SH-SY5Y (cell line): ENCODE results near the gene SLC25A13.

Experiments used
- GATA2 ChIP-seq: IDR thresholded peaks from 2 replicates; pipeline ENCODE4 v1.6.1; 2011; ENCODE audit warnings: mild to moderate bottlenecking, low read depth, low read length
- GATA3 ChIP-seq: IDR thresholded peaks from 2 replicates; pipeline ENCODE4 v1.6.1; 2011; ENCODE audit warnings: low read depth, mild to moderate bottlenecking, low read length, moderate library complexity

GRCh38 chr7:96304573-96304972 is 17.3 kb downstream of the SLC25A13 start:
- TF ChIP-seq GATA2, result no peak
- TF ChIP-seq GATA3, result no peak
